Tibial nerve (tissue), 3 donors: ENCODE data around the gene GLG1.
"Not testable (repeated sequence)": the region's sequence is repeated elsewhere in the genome, so short reads cannot be mapped to it uniquely, and the experiment has no call there.

Experiments
- CTCF ChIP-seq, 5 experiments: fragments of 200-600 bp in 3 of 5; fragments of 450-650 bp in 2 of 5; sonication (generic) in 3 of 5; IDR thresholded peaks; one replicate each; pipeline ENCODE4 v1.5.1; 2016 to 2019; ENCODE audit warnings: antibody characterized with exemption in 5 of 5, mild to moderate bottlenecking in 3 of 5, moderate library complexity in 2 of 5
- POLR2A ChIP-seq, 2 donors: fragments of 450-650 bp; IDR thresholded peaks; one replicate each; pipeline ENCODE4 v1.6.1; 2017; ENCODE audit warnings: antibody characterized with exemption in 2 of 2, mild to moderate bottlenecking in 2 of 2, moderate library complexity in 2 of 2

GRCh38 chr16:74542911-74543578, 63.9 kb downstream of the GLG1 start:
- not testable (repeated sequence) for TF ChIP-seq POLR2A, CTCF (IDR thresholded peaks at IDR 0.05)
